ENCODE results near the gene PLCD1. TPM values are rescaled to one million over a fixed set of nuclear protein-coding genes. Genes with fewer than 3 reads are reported as not detected.

PLCD1 gene
- total and polyA plus RNA-seq, 2 of the 8 experiments (the other 6 are each of a cell fraction or from before 2014, with no cell fraction given), result 15.3 to 19.2 TPM

GRCh38 chr3:38015485-38015884 lies 14.0 kb downstream of the PLCD1 start:
- Histone ChIP-seq H3K27me3 (replicated peaks in 1 of 4; ENCODE audit: control insufficient read depth in 3 of 4, extremely low read depth in 1 of 4, insufficient read depth in 3 of 4, low read length in 3 of 4) (no peaks in the 10 kb centered on the region), H4K20me1 (replicated peaks in 1 of 2; ENCODE audit: control insufficient read depth in 1 of 2, insufficient read depth in 2 of 2, low read length in 2 of 2) (peaks cover 0 to 2% of the 10 kb centered on the region in 2 experiments), H3K9me3 (ENCODE audit: insufficient read depth in 2 of 2, low read depth in 1 of 2, low read length in 1 of 2) (no peaks in the 10 kb centered on the region), H4K8ac (ENCODE audit: extremely low read depth, insufficient read depth, low read length) (no peak overlapping the region), H3K4ac (replicated peaks; ENCODE audit: insufficient read length, low read depth, low read length) (no peak overlapping the region), H3K23ac (ENCODE audit: insufficient read length) (no peak overlapping the region), H3K14ac (ENCODE audit: insufficient read length) (no peak overlapping the region), H2BK120ac (replicated peaks; ENCODE audit: low read depth, low read length) (no peak overlapping the region), H2AK5ac (ENCODE audit: low read depth, low read length) (no peak overlapping the region), H3K23me2 (ENCODE audit: low read depth, low read length) (no peaks in the 10 kb centered on the region), H3K9ac (replicated peaks in 1 of 4; ENCODE audit: extremely low read depth in 1 of 4, low read depth in 3 of 4, low read length in 3 of 4) (no peak overlapping the region), H2BK15ac (ENCODE audit: low read length) (no peak overlapping the region), H2BK5ac (ENCODE audit: low read depth, low read length) (no peak overlapping the region), H2BK12ac (ENCODE audit: low read depth, low read length) (no peak overlapping the region), H3K4me1 (replicated peaks in 1 of 4; ENCODE audit: control insufficient read depth in 3 of 4, insufficient read depth in 4 of 4, low read length in 3 of 4) (no peaks in the 10 kb centered on the region), H3K4me3 (ENCODE audit: extremely low read depth in 1 of 4, insufficient read depth in 2 of 4, low read depth in 3 of 4, low read length in 4 of 4) (no peak overlapping the region), H4K5ac (ENCODE audit: insufficient read length, low read depth, low read length) (no peak overlapping the region), H3K36me3 (ENCODE audit: control insufficient read depth in 2 of 4, insufficient read depth in 4 of 4, low read length in 3 of 4) (peaks cover 0 to 7% (median 2%) of the 10 kb centered on the region in 4 experiments; a peak in 2 of 8 replicates), H3K79me1 (ENCODE audit: low read depth, low read length) (no peaks in the 10 kb centered on the region; the same call in 1 of the 2 replicates), H2BK20ac (ENCODE audit: low read length) (no peak overlapping the region), H3K4me2 (ENCODE audit: insufficient read depth in 1 of 2, low read depth in 2 of 2, low read length in 2 of 2) (no peak overlapping the region), H2AFZ (ENCODE audit: low read length) (no peak overlapping the region), H4K91ac (replicated peaks; ENCODE audit: insufficient read length, low read length) (no peak overlapping the region), H3K27ac (ENCODE audit: low read depth, low read length) (no peak overlapping the region), H3K18ac (ENCODE audit: extremely low read depth, low read length) (no peak overlapping the region), H3K56ac (replicated peaks; ENCODE audit: insufficient read length, low read depth, low read length) (no peak overlapping the region), H3K79me2 (ENCODE audit: control insufficient read depth in 1 of 2, insufficient read depth in 2 of 2, low read length in 2 of 2) (no peaks in the 10 kb centered on the region)
- no peak for FAIRE-seq
- POLR2A ChIA-PET (ENCODE audit: partially characterized antibody), result interaction anchor here (0.9 kb wide), 1 partner anchor 9 kb away, joined by 4 read pairs; no protein-coding TSS in a partner anchor
- no peak for DNase-seq (ENCODE audit: low read depth in 1 of 2, low spot score in 2 of 2)
- CTCF ChIA-PET (ENCODE audit: partially characterized antibody), result interaction anchor here (0.7 to 9.6 kb wide), 3 partner anchors 8 to 42 kb away, joined by 4 to 74 read pairs (median 8); no protein-coding TSS in a partner anchor
- 76% methylated on average over 3 of the region's 3 CpGs; no CpG with 5 or more reads in 1 of the 2 experiments for WGBS, 2 experiments (ENCODE audit: extremely low coverage in 1 of 2, insufficient coverage in 1 of 2, insufficient read length in 1 of 2, insufficient replicate concordance in 2 of 2, low coverage in 1 of 2, low lambda C conversion rate in 2 of 2, missing lambda C conversion rate in 1 of 2)
- TF ChIP-seq ATF2 (IDR thresholded peaks at IDR 0.05; ENCODE audit: low read length) (no peak), RNF2 (IDR thresholded peaks at IDR 0.05; ENCODE audit: borderline replicate concordance, low read depth, low read length, missing control alignments, poor library complexity, severe bottlenecking) (no peak), POU5F1 (IDR thresholded peaks at IDR 0.05; ENCODE audit: low read depth, low read length) (no peak), CREB1 (IDR thresholded peaks at IDR 0.05) (no peak), SP2 (IDR thresholded peaks at IDR 0.05; ENCODE audit: low read length) (no peak), NANOG (IDR thresholded peaks at IDR 0.05; ENCODE audit: insufficient read depth, low read depth, low read length, poor library complexity, severe bottlenecking) (no peak), ATF3 (IDR thresholded peaks at IDR 0.05; ENCODE audit: insufficient read depth, low read depth, low read length) (no peak), YY1 (IDR thresholded peaks at IDR 0.05; ENCODE audit: low read depth, low read length) (no peak), JUND (IDR thresholded peaks at IDR 0.05; ENCODE audit: low read length) (no peak), PHF8 (conservative IDR thresholded peaks at IDR 0.05; ENCODE audit: low read depth, low read length) (no peak), HDAC2 (IDR thresholded peaks at IDR 0.05; ENCODE audit: borderline replicate concordance in 1 of 2, low read depth in 2 of 2, low read length in 2 of 2) (no peak)
